PC-3 (cell line): ENCODE measurements around the gene IFI27L1.

ENCODE experiments used
- CTCF ChIP-seq: fragments of 300-600 bp; sonication (generic); conservative IDR thresholded peaks from 2 replicates; pipeline ENCODE4 v1.5.1; 2017; ENCODE audit warnings: antibody characterized with exemption, low read depth, mild to moderate bottlenecking, low read length
- EZH2phosphoT487 ChIP-seq: fragments of 300-600 bp; sonication (generic); IDR thresholded peaks from 2 replicates; pipeline ENCODE4 v1.6.1; 2018; ENCODE audit warnings: mild to moderate bottlenecking, antibody characterized with exemption, low read length, borderline replicate concordance

- no peak for TF ChIP-seq CTCF
- TF ChIP-seq EZH2phosphoT487 = no peak
Measured at GRCh38 chr14:94117856-94118255, 36.7 kb downstream of the IFI27L1 start.
